GM18511 (cell line): ENCODE measurements around the gene PPP4C.
"Not testable (repeated sequence)": the region's sequence is repeated elsewhere in the genome, so short reads cannot be mapped to it uniquely, and the experiment has no call there.

ENCODE experiments used
- ATAC-seq: cut with Tn5 transposase; IDR thresholded peaks from one replicate; pipeline ENCODE4 v1.9.1; 2021; ENCODE audit warnings: mild to moderate bottlenecking, moderate library complexity; ENCODE audit not compliant: unreplicated experiment

The PPP4C gene

DNA sequence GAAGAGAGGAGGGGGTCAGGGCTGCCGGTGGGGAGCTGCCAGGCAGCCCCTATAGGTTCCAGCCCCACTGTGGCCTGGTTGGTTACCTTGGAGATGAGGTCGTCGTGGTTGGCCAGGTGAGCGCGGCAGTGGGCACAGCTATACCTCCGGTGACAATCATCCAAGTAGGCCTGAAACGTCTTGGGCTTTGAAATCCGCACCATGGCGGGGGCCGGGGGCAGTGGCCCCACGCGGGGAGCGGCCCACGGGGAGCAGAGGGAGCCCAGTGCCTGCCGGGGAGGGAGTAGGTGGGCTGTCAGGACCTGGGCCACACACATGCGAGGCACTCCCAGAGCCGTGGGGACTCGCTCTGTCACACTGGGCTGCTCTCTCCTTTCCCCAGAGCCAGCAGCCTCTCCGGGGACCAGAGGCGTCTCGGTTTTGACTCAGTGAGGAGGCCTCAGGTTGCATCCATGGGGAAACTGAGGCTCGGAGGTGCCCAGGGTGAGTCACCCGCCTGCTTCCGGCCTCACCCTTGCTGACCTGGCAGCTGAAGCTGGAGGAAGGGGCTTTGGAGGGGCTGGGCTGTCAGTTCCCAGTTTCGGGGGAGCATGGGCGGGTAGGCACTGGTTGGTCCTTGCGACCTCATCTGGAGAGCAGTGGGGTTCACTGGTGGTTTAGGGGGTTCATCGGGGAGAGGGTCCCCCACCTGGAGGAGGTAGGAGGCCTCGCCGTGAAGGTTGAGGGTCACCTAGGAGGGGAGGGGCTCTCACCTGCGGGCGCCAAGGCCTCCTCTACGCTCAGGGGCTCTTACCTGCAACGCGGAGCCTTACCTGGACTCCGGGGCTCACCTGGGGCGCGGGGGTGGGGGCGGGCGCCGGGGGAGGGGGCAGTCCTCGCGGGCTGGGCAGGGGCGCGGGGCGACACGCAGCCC lies 19.6 kb downstream of the PPP4C start:
- ATAC-seq = no peak

DNA sequence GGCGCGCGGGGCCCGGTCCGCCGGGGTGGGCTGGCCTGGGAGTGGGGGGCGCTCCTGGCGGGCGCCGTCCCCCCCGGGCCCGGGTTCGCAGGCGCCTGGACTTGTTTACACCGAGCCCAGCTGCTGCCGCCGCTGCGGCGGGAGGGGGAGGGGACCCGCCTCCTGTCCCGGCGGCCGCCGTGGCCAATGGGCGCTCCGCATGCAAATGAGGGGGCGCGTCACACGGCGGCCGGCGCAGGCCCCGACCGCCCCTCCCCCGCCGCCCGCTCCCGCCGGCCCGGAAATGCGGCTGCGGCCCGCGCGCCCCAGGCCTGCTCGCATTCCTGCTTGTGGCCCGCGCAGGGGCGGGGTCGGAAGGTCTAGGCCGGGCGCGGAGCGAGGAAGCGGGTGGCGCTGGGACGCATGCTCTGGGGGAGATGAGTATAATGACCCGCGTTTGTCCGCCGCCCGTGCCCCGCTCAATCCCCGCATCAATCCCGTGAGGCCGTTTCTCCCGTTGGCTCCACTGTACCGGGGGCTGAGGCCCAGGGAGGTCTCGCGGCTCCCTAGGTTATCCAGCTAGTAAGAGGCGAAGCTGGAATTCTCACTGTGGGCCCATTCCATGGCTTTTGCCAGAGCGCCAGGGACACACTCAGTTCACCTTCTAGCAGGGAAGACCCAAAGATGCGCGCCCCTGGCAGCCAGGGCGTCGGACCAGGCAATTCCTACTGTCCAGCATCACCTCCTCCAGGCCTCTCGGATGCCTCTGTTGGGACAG lies 20.5 kb downstream of the PPP4C start, which contains the start of gene YPEL3:
Gene YPEL3, minus strand, starts transcription at position 109 of the 757 bp plus-strand sequence. CDS start 731 bp downstream, outside the sequence.
- ATAC-seq = peak; percentile 48

- no peak for ATAC-seq
These were observed 21.2 kb downstream of the PPP4C start for GRCh38 chr16:30096862-30097563.

- no peak for ATAC-seq
These were observed 28.3 kb downstream of the PPP4C start for GRCh38 chr16:30104090-30104489.

DNA sequence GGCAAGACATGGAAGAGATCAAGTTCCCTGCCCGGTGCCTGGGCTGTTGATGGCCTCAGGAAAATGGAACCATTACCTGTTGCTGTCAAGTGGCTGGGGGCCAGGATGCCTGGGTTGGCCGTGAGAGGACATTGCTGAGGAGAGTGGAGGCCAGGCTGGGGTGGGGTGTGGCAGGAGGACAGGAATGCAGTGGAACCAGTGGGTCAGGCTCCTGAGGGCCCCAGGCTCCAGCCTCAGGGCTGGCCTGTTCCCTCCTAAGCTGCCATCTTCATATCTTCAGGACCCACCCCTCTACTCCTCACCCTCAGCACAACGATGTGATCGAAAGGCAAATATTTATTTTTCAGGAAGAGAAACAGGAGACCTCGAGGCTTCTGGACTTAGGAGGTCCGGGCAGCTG lies 28.7 kb downstream of the PPP4C start:
- no peak for ATAC-seq

- ATAC-seq = no peak
These were observed 32.5 kb downstream of the PPP4C start for GRCh38 chr16:30108059-30108850.

DNA sequence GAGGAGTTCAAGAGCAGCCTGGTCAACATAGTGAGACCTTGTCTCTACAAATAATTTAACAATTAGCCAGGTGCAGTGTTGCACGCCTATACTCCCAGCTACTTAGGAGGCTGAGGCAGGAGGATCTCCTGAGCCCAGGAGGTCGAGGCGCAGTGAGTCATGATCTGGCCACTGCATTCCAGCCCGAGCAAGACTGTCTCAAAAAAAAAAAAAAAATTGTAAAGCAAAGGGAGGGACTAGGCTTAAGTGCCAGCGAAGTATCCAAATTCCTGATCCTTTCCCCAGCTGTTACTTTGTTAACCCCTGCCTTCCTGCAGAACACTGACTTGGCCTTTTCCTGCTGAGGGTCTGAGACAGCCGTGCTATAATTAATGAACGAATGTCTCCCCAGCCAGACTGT lies 34.9 kb downstream of the PPP4C start:
- ATAC-seq = no peak

GRCh38 chr16:30112197-30113030 lies 36.6 kb downstream of the PPP4C start:
- ATAC-seq = no peak

GRCh38 chr16:30113031-30113710 lies 37.4 kb downstream of the PPP4C start, which contains the start of gene GDPD3:
GDPD3 (minus strand) TSS chr16:30113537; CDS start chr16:30113478, 59 bp downstream.
- no peak for ATAC-seq

DNA sequence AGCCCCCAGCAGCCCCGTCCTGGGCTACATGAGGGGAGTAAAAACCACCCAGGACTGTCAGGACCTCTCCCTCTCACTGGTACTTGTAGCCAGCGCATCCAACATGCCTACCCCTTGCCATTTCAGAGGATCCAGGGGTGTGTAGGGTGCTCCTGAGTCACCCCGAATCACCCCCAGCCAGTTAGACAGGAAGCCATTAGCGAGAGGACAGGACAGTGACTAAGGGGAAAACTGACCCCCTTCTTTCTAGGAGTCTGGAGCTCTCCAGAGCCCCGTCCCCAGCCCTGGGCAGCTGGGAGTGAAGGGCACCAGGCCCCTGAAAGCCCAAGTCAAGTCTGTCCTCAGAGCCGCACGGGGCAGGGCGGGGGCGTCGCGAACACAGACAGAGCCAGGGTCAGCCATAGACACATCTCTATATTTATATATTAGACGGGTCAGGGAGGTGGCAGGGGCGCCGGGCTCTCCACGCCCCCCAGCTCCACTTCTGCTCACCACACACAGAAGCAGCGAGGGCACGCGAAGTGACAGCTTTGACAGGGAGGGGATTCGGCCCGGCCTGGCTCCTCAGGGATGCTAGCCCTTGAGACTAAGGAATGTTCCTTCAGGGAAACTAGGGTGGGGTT lies 38.0 kb downstream of the PPP4C start:
- ATAC-seq = no peak

GRCh38 chr16:30114411-30114810 lies 38.6 kb downstream of the PPP4C start:
- ATAC-seq = no peak

DNA sequence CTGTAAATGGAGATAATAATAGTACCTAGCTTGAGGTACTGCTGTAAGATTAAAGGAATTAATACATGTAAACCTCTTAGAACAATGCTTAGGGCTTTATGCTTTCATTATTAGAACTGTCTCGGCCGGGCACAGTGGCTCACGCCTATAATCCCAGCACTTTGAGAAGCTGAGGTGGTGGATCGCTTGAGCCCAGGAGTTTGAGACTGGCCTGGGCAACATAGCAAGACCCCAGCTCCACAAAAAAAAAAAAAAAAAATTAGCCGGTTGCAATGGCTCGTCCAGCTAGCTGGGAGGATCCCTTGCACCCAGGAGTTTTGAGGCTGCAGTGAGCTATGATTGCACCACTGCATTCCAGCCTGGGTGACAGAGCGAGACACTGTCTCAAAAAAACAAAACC lies 39.0 kb downstream of the PPP4C start:
- not testable (repeated sequence) for ATAC-seq

GRCh38 chr16:30115238-30115637 lies 39.4 kb downstream of the PPP4C start:
- no peak for ATAC-seq

GRCh38 chr16:30116291-30117207 lies 40.8 kb downstream of the PPP4C start:
- ATAC-seq = no peak

DNA sequence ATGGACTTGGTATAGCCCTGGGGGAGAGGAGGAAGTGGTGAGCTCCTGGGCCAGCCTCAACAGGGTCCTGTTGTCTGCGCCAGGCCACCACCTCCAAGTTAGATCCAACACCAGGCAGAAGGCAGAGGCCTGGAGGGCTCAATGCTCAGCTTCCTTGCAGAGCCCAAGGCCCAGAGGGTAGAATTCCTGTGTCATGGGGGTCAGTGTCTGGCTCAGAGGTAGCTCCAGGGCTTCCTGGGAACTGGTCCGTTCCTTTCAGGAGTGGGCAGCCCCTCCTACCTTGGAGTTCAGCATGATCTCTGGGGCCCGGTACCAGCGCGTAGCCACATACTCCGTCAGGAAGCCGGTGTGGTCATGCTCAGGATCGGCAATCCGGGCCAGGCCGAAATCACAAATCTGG lies 42.0 kb downstream of the PPP4C start:
- no peak for ATAC-seq

DNA sequence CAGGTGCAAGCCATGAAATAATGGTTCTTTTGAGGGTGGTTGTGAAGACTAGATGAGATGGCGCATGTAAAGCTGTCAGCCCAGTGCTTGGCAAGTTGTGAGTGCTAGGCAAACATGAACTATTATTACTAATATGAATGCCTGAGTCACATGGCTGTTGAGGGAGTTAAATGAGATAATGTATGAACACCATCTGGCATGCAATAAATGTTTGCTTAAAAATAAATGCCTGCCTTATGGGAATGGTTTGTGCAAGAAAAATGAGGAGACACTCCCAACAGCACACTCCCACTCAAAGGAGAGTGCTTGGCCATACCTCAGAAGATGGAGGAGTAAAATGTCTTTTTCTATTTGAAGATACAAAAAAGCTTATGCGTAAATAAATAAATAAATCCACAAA lies 43.6 kb downstream of the PPP4C start:
- no peak for ATAC-seq

- ATAC-seq = no peak
These were observed 44.7 kb downstream of the PPP4C start for GRCh38 chr16:30120340-30121105.
